ENCODE results near the gene ERFE. TPM values are rescaled to one million over a fixed set of nuclear protein-coding genes. Genes with fewer than 3 reads are reported as not detected.
"Not testable (repeated sequence)": the region's sequence is repeated elsewhere in the genome, so short reads cannot be mapped to it uniquely, and the experiment has no call there.

The ERFE gene
- 13.1 and 15.3 TPM in 2 replicates for total RNA-seq (2014; rRNA removed; shearing (Covaris generic))
- polyA plus RNA-seq (2015; cell fraction: cytosol; rRNA removed): 12.0 and 13.8 TPM in 2 replicates
- 16.4 and 16.6 TPM in 2 replicates for polyA plus RNA-seq (2015; cell fraction: nucleus; rRNA removed)

GRCh38 chr2:238158509-238159070 is at the start of gene ERFE:
ERFE (plus strand) TSS chr2:238158970; CDS start chr2:238159008, 38 bp downstream.
- no peak for DNase-seq (ENCODE audit: low read depth)

GRCh38 chr2:238113611-238114010 is 45.2 kb upstream of the ERFE start:
- DNase-seq (ENCODE audit: low read depth): no peak

GRCh38 chr2:238114331-238114841 is 44.4 kb upstream of the ERFE start:
- DNase-seq (ENCODE audit: low read depth): no peak

- no peak for DNase-seq (ENCODE audit: low read depth)
Measured at GRCh38 chr2:238114851-238115660, 43.7 kb upstream of the ERFE start.

- not testable (repeated sequence) for DNase-seq (ENCODE audit: low read depth)
Measured at GRCh38 chr2:238115709-238116108, 43.1 kb upstream of the ERFE start.

- no peak for DNase-seq (ENCODE audit: low read depth)
Measured at GRCh38 chr2:238116298-238117198, 42.2 kb upstream of the ERFE start.

- no peak for DNase-seq (ENCODE audit: low read depth)
Measured at GRCh38 chr2:238117199-238118154, 41.3 kb upstream of the ERFE start.

GRCh38 chr2:238119756-238120462 is 38.9 kb upstream of the ERFE start:
- no peak for DNase-seq (ENCODE audit: low read depth)

GRCh38 chr2:238120463-238121298 is 38.1 kb upstream of the ERFE start:
- no peak for DNase-seq (ENCODE audit: low read depth)

GRCh38 chr2:238121511-238122286 is 37.1 kb upstream of the ERFE start:
- no peak for DNase-seq (ENCODE audit: low read depth)

GRCh38 chr2:238122287-238123217 is 36.2 kb upstream of the ERFE start:
- DNase-seq (ENCODE audit: low read depth): no peak

- DNase-seq (ENCODE audit: low read depth): no peak
Measured at GRCh38 chr2:238123218-238123971, 35.4 kb upstream of the ERFE start.

GRCh38 chr2:238123991-238124470 is 34.7 kb upstream of the ERFE start:
- no peak for DNase-seq (ENCODE audit: low read depth)

- DNase-seq (ENCODE audit: low read depth): no peak
Measured at GRCh38 chr2:238124488-238125126, 34.2 kb upstream of the ERFE start.

- DNase-seq (ENCODE audit: low read depth): no peak
Measured at GRCh38 chr2:238125127-238125885, 33.5 kb upstream of the ERFE start.

All from HT1080 (cell line).